H9 (cell line): ENCODE results near the gene LRRC58. TPM values are rescaled to one million over a fixed set of nuclear protein-coding genes. Genes with fewer than 3 reads are reported as not detected.

Experiments
- DNase-seq: peaks from one replicate; pipeline ENCODE4 v3.0.0-alpha.2; 2017
- H2AFZ ChIP-seq: one replicate; pipeline ENCODE4 v1.6.1; 2013; ENCODE audit warnings: mild to moderate bottlenecking, low read length, control low read depth, moderate library complexity
- H2AK5ac ChIP-seq: 2 replicates; pipeline ENCODE4 v1.6.1; 2013; ENCODE audit warnings: low read length, control low read depth, mixed read lengths; ENCODE audit not compliant: insufficient read length
- H2BK120ac ChIP-seq: one replicate; pipeline ENCODE4 v1.6.1; 2013; ENCODE audit warnings: low read depth, mild to moderate bottlenecking, low read length, control low read depth, inconsistent platforms; ENCODE audit not compliant: poor library complexity, severe bottlenecking
- H2BK12ac ChIP-seq: 2 replicates; pipeline ENCODE4 v1.6.1; 2013; ENCODE audit warnings: low read length, control low read depth, mixed read lengths, low read depth; ENCODE audit not compliant: insufficient read length
- H2BK15ac ChIP-seq: 2 replicates; pipeline ENCODE4 v1.6.1; 2013; ENCODE audit warnings: low read depth, low read length, control low read depth
- H2BK20ac ChIP-seq: one replicate; pipeline ENCODE4 v1.6.1; 2013; ENCODE audit warnings: low read depth, mild to moderate bottlenecking, low read length, control low read depth, inconsistent platforms; ENCODE audit not compliant: poor library complexity, severe bottlenecking
- H2BK5ac ChIP-seq: 2 replicates; pipeline ENCODE4 v1.6.1; 2013; ENCODE audit warnings: low read length, control low read depth, mixed read lengths; ENCODE audit not compliant: insufficient read length
- H3K14ac ChIP-seq: 2 replicates; pipeline ENCODE4 v1.6.1; 2013; ENCODE audit warnings: low read length, control low read depth; ENCODE audit not compliant: insufficient read depth
- H3K18ac ChIP-seq: 2 replicates; pipeline ENCODE4 v1.6.1; 2013; ENCODE audit warnings: low read depth, mild to moderate bottlenecking, mixed read lengths, low read length, control low read depth; ENCODE audit not compliant: insufficient read length
- H3K23ac ChIP-seq: 2 replicates; pipeline ENCODE4 v1.6.1; 2013; ENCODE audit warnings: low read length, control low read depth, mixed read lengths, low read depth; ENCODE audit not compliant: insufficient read length
- H3K23me2 ChIP-seq: 2 replicates; pipeline ENCODE4 v1.6.1; 2013; ENCODE audit warnings: low read depth, mild to moderate bottlenecking, mixed read lengths, low read length, control low read depth; ENCODE audit not compliant: insufficient read length, poor library complexity, severe bottlenecking
- H3K27ac ChIP-seq: 2 replicates; pipeline ENCODE4 v1.5.1; 2013; ENCODE audit warnings: low read length, control low read depth, mixed read lengths, low read depth; ENCODE audit not compliant: insufficient read length
- H3K27me3 ChIP-seq: 2 replicates; pipeline ENCODE4 v1.6.1; 2013; ENCODE audit warnings: low read length, control low read depth, inconsistent platforms; ENCODE audit not compliant: insufficient read depth
- H3K4ac ChIP-seq: 2 replicates; pipeline ENCODE4 v1.6.1; 2013; ENCODE audit warnings: low read depth, mild to moderate bottlenecking, control low read depth, inconsistent platforms, low read length, moderate library complexity
- H3K4me1 ChIP-seq: 2 replicates; pipeline ENCODE4 v1.6.1; 2013; ENCODE audit warnings: low read length, control low read depth, inconsistent platforms; ENCODE audit not compliant: insufficient read depth
- H3K4me2 ChIP-seq: 2 replicates; pipeline ENCODE4 v1.6.1; 2013; ENCODE audit warnings: low read length, control low read depth, mixed read lengths; ENCODE audit not compliant: insufficient read length, insufficient read depth
- H3K56ac ChIP-seq: 2 replicates; pipeline ENCODE4 v1.6.1; 2013; ENCODE audit warnings: low read depth, mild to moderate bottlenecking, mixed read lengths, low read length, control low read depth; ENCODE audit not compliant: insufficient read length
- H3K79me1 ChIP-seq: 2 replicates; pipeline ENCODE4 v1.6.1; 2013; ENCODE audit warnings: low read depth, mild to moderate bottlenecking, moderate library complexity, low read length, control low read depth, inconsistent platforms; ENCODE audit not compliant: insufficient read depth, poor library complexity, severe bottlenecking
- H3K79me2 ChIP-seq: 2 replicates; pipeline ENCODE4 v1.6.1; 2013; ENCODE audit warnings: low read length, control low read depth, inconsistent platforms; ENCODE audit not compliant: insufficient read depth
- H3K9ac ChIP-seq: 2 replicates; pipeline ENCODE4 v1.6.1; 2013; ENCODE audit warnings: low read length, control low read depth, mixed read lengths; ENCODE audit not compliant: insufficient read length; ENCODE audit errors: extremely low read depth
- H3K9me3 ChIP-seq: one replicate; pipeline ENCODE4 v1.6.1; 2013; ENCODE audit warnings: low read depth, low read length, inconsistent platforms; ENCODE audit not compliant: control insufficient read depth
- H3T11ph ChIP-seq: one replicate; pipeline ENCODE4 v1.6.1; 2013; ENCODE audit warnings: mild to moderate bottlenecking, low read length, control low read depth, inconsistent platforms
- H4K20me1 ChIP-seq: one replicate; pipeline ENCODE4 v1.6.1; 2013; ENCODE audit not compliant: control insufficient read depth, insufficient read length, insufficient read depth
- H4K5ac ChIP-seq: 2 replicates; pipeline ENCODE4 v1.6.1; 2013; ENCODE audit warnings: low read depth, mild to moderate bottlenecking, mixed read lengths, low read length, control low read depth; ENCODE audit not compliant: insufficient read length
- H4K8ac ChIP-seq: replicated peaks from 2 replicates; pipeline ENCODE4 v1.6.1; 2013; ENCODE audit warnings: low read length, control low read depth, mixed read lengths, low read depth; ENCODE audit not compliant: insufficient read length
- H4K91ac ChIP-seq: 2 replicates; pipeline ENCODE4 v1.6.1; 2013; ENCODE audit warnings: low read depth, mild to moderate bottlenecking, moderate library complexity, mixed read lengths, low read length, control low read depth; ENCODE audit not compliant: insufficient read length
- H3K27ac Mint-ChIP-seq, 3 experiments: 2 replicates in 2 of 3; 3 replicates in 1 of 3; pipeline ENCODE4 v1.8.0; 2020 to 2021; ENCODE audit warnings: mixed read lengths in 3 of 3, mild to moderate bottlenecking in 1 of 3, moderate library complexity in 1 of 3
- H3K27me3 Mint-ChIP-seq: 2 replicates; pipeline ENCODE4 v1.8.0; 2021; ENCODE audit warnings: low read depth, mild to moderate bottlenecking, moderate library complexity, mixed read lengths
- H3K36me3 Mint-ChIP-seq, 3 experiments: 2 replicates in 2 of 3; 3 replicates in 1 of 3; pipeline ENCODE4 v1.8.0; 2020 to 2021; ENCODE audit warnings: low read depth in 3 of 3, mixed read lengths in 3 of 3; ENCODE audit not compliant: insufficient read depth in 1 of 3
- H3K4me1 Mint-ChIP-seq, 2 experiments: 2 replicates each; pipeline ENCODE4 v1.8.0; 2020; ENCODE audit warnings: mixed read lengths in 2 of 2
- H3K4me3 Mint-ChIP-seq, 2 experiments: 2 replicates in 1 of 2; 3 replicates in 1 of 2; pipeline ENCODE4 v1.8.0; 2020 to 2021; ENCODE audit warnings: mild to moderate bottlenecking in 2 of 2, mixed read lengths in 2 of 2, moderate library complexity in 1 of 2
- H3K9me3 Mint-ChIP-seq, 2 experiments: 2 replicates in 1 of 2; 3 replicates in 1 of 2; pipeline ENCODE4 v1.8.0; 2020; ENCODE audit warnings: mild to moderate bottlenecking in 2 of 2, mixed read lengths in 2 of 2, moderate library complexity in 1 of 2
- CTCF ChIP-seq: fragments of 200-600 bp; sonication (generic); conservative IDR thresholded peaks from 3 replicates; pipeline ENCODE4 v1.8.0; 2021; ENCODE audit warnings: antibody characterized with exemption, mild to moderate bottlenecking
- WGBS: extraction: QIAGEN DNeasy Blood & Tissue Kit; methylation state at CpG from one replicate; pipeline ENCODE4 v1.1.7; 2013; ENCODE audit warnings: missing lambda C conversion rate, low lambda C conversion rate, mixed read lengths; ENCODE audit not compliant: insufficient read length; ENCODE audit errors: extremely low coverage; 5-methylcytosine and 5-hydroxymethylcytosine counted together
- total RNA-seq: library from RNA; stranded (reverse); gene quantifications from 2 replicates; pipeline ENCODE4 v1.2.1, GENCODE V29; 2021

Gene LRRC58
- total RNA-seq, 1 experiment from 2014 or later = 18.2 TPM

- H3K27ac ChIP-seq = no peak overlapping the region
- H4K91ac ChIP-seq = no peak overlapping the region
- H2AFZ ChIP-seq = no peak overlapping the region
- H3K27me3 Mint-ChIP-seq = peaks cover 7% of the 10 kb centered on the region
- H3T11ph ChIP-seq = no peak overlapping the region
- whole genome bisulfite sequencing = no CpG with 5 or more reads among the region's 5 CpGs
- H3K36me3 Mint-ChIP-seq = no peaks in the 10 kb centered on the region
- H3K79me1 ChIP-seq = no peaks in the 10 kb centered on the region
- peaks cover 0 to 3% of the 10 kb centered on the region in 2 experiments; a peak in 1 of 4 replicates for H3K4me1 Mint-ChIP-seq
- no peaks in the 10 kb centered on the region for H3K23me2 ChIP-seq
- H3K9ac ChIP-seq = no peak overlapping the region
- DNase-seq = no peak
- H2BK15ac ChIP-seq = no peak overlapping the region
- H3K27ac Mint-ChIP-seq = no peak overlapping the region
- no peak overlapping the region for H4K8ac ChIP-seq
- H2BK120ac ChIP-seq = no peak overlapping the region
- no peak overlapping the region for H3K4ac ChIP-seq
- no peaks in the 10 kb centered on the region for H3K79me2 ChIP-seq
- no peak overlapping the region for H3K18ac ChIP-seq
- H3K9me3 ChIP-seq = no peaks in the 10 kb centered on the region
- H3K56ac ChIP-seq = no peak overlapping the region
- TF ChIP-seq CTCF = no peak
- H2AK5ac ChIP-seq = no peak overlapping the region
- H4K20me1 ChIP-seq = no peaks in the 10 kb centered on the region
- no peak overlapping the region for H4K5ac ChIP-seq
- no peak overlapping the region for H3K14ac ChIP-seq
- H3K4me2 ChIP-seq = no peak overlapping the region
- H3K4me1 ChIP-seq = no peaks in the 10 kb centered on the region
- H3K9me3 Mint-ChIP-seq = no peaks in the 10 kb centered on the region
- H3K23ac ChIP-seq = no peak overlapping the region
- H3K4me3 Mint-ChIP-seq = no peak overlapping the region
- H2BK12ac ChIP-seq = no peak overlapping the region
- H3K27me3 ChIP-seq = no peaks in the 10 kb centered on the region
- H2BK20ac ChIP-seq = no peak overlapping the region
- H2BK5ac ChIP-seq = no peak overlapping the region
Observed at GRCh38 chr3:120274739-120275167, 74.4 kb downstream of the LRRC58 start.

Other genes starting within 250 kb of the LRRC58 start
- 1.4 and 1.8 TPM in 2 replicates for gene GPR156, start 64.1 kb downstream of the LRRC58 start, total RNA-seq
- 305 and 326 TPM in 2 replicates for gene FSTL1, start 101.6 kb upstream of the LRRC58 start, total RNA-seq
- gene NDUFB4, start 247.0 kb upstream of the LRRC58 start, total RNA-seq = 209 and 217 TPM in 2 replicates